CD8-positive, alpha-beta memory T cell (primary cell): ENCODE data around the gene HYAL2. TPM values are rescaled to one million over a fixed set of nuclear protein-coding genes. Genes with fewer than 3 reads are reported as not detected.

ENCODE experiments used
- CTCF ChIA-PET: fragments of 350-600 bp; sonication (Branson Sonifier 250); formaldehyde crosslinking; loops from one replicate; lab custom pipeline; 2021; ENCODE audit warnings: antibody characterized with exemption; lab: Charles Lee
- POLR2A ChIA-PET: fragments of 350-600 bp; sonication (Branson Sonifier 250); formaldehyde crosslinking; loops from one replicate; lab custom pipeline; 2021; ENCODE audit warnings: antibody characterized with exemption; lab: Charles Lee
- DNase-seq, 5 donors: peaks; one replicate each; pipeline versions ENCODE4 v3.0.0 to v3.0.0-alpha.2; 2020 to 2022; ENCODE audit warnings: mixed read lengths in 1 of 5
- H3K27ac ChIP-seq: one replicate; pipeline ENCODE4 v1.7.0; 2013; ENCODE audit warnings: low read depth, mild to moderate bottlenecking, low read length, moderate library complexity
- H3K27me3 ChIP-seq: 2 replicates; pipeline ENCODE4 v1.7.0; 2013; ENCODE audit warnings: low read length, mild to moderate bottlenecking; ENCODE audit not compliant: insufficient read depth, poor library complexity, severe bottlenecking
- H3K36me3 ChIP-seq: 2 replicates; pipeline ENCODE4 v1.7.0; 2013; ENCODE audit warnings: mild to moderate bottlenecking, low read length, moderate library complexity; ENCODE audit not compliant: insufficient read depth
- H3K4me1 ChIP-seq: 2 replicates; pipeline ENCODE4 v1.7.0; 2013; ENCODE audit warnings: mild to moderate bottlenecking, low read length, moderate library complexity; ENCODE audit not compliant: insufficient read depth
- H3K4me3 ChIP-seq: 2 replicates; pipeline ENCODE4 v1.7.0; 2013; ENCODE audit warnings: mild to moderate bottlenecking, low read length
- H3K9me3 ChIP-seq: 2 replicates; pipeline ENCODE4 v1.7.0; 2013; ENCODE audit warnings: mild to moderate bottlenecking, low read length
- H3K27ac Mint-ChIP-seq, 8 donors: one replicate each; pipeline ENCODE4 v1.8.0; 2020 to 2021; ENCODE audit warnings: mixed read lengths in 8 of 8, mild to moderate bottlenecking in 6 of 8, inconsistent platforms in 3 of 8, moderate library complexity in 3 of 8
- H3K27me3 Mint-ChIP-seq, 2 donors: one replicate each; pipeline ENCODE4 v1.8.0; 2020 to 2021; ENCODE audit warnings: mixed read lengths in 2 of 2, mild to moderate bottlenecking in 1 of 2, moderate library complexity in 1 of 2
- H3K36me3 Mint-ChIP-seq, 3 donors: one replicate each; pipeline ENCODE4 v1.8.0; 2020 to 2021; ENCODE audit warnings: mixed read lengths in 3 of 3, inconsistent platforms in 1 of 3, mild to moderate bottlenecking in 1 of 3
- H3K4me1 Mint-ChIP-seq, 3 donors: one replicate each; pipeline ENCODE4 v1.8.0; 2020 to 2021; ENCODE audit warnings: mixed read lengths in 3 of 3, inconsistent platforms in 1 of 3, mild to moderate bottlenecking in 1 of 3
- H3K4me3 Mint-ChIP-seq, 7 donors: one replicate each; pipeline ENCODE4 v1.8.0; 2020 to 2021; ENCODE audit warnings: mixed read lengths in 7 of 7, mild to moderate bottlenecking in 6 of 7, moderate library complexity in 4 of 7, inconsistent platforms in 2 of 7
- H3K9me3 Mint-ChIP-seq, 5 donors: one replicate each; pipeline ENCODE4 v1.8.0; 2020 to 2022; ENCODE audit warnings: mixed read lengths in 5 of 5, mild to moderate bottlenecking in 3 of 5, moderate library complexity in 2 of 5, inconsistent platforms in 1 of 5
- polyA plus RNA-seq: library from polyadenylated mRNA; unstranded; fragments of 300-500 nt; fragmentation: Illumina TruSeq; gene quantifications from one replicate; pipeline ENCODE4 v1.2.3, GENCODE V29; 2021
- total RNA-seq, 2 experiments: library from RNA; stranded (reverse); gene quantifications; one replicate each; pipeline ENCODE4 v1.2.3, GENCODE V29; 2021

Gene HYAL2
- total and polyA plus RNA-seq, 3 experiments from 2014 or later = 10.8 to 13.9 (median 13.7) TPM

GRCh38 chr3:50319181-50319893 is 3.2 kb downstream of the HYAL2 start:
- peaks cover 38 to 64% (median 50%) of the 10 kb centered on the region in 3 donors for H3K4me1 Mint-ChIP-seq
- Histone ChIP-seq H3K27ac (no peak overlapping the region), H3K36me3 (no peaks in the 10 kb centered on the region), H3K4me3 (no peak overlapping the region), H3K27me3 (no peaks in the 10 kb centered on the region), H3K4me1 (peaks cover 35% of the 10 kb centered on the region), H3K9me3 (no peaks in the 10 kb centered on the region)
- CTCF ChIA-PET = interaction anchor here (1.1 to 3.1 kb wide), 3 partner anchors 9 to 21 kb away, joined by 3 to 16 read pairs (median 8); partner anchors contain the start of genes HYAL3, NAA80, RASSF1 and TUSC2
- peak overlapping the region; percentile 54 to 94 (median 92) for H3K4me3 Mint-ChIP-seq
- H3K27me3 Mint-ChIP-seq = peaks cover 0 to 3% of the 10 kb centered on the region in 2 donors
- no peaks in the 10 kb centered on the region for H3K9me3 Mint-ChIP-seq
- peaks cover 0 to 3% (median 2%) of the 10 kb centered on the region in 3 donors for H3K36me3 Mint-ChIP-seq
- H3K27ac Mint-ChIP-seq = peak overlapping the region in 5 of 8 donors; percentile 29 to 75 (median 56)
- POLR2A ChIA-PET = interaction anchor here (1.3 to 5.2 kb wide), 2 partner anchors 20 to 27 kb away, joined by 4 to 31 read pairs; partner anchors contain the start of genes HYAL3, IFRD2 and NAA80
- no peak for DNase-seq

- H3K9me3 Mint-ChIP-seq = no peaks in the 10 kb centered on the region
- H3K27ac Mint-ChIP-seq = peak overlapping the region in 3 of 8 donors; percentile 43 to 75 (median 57)
- Histone ChIP-seq H3K4me3 (no peak overlapping the region), H3K27me3 (no peaks in the 10 kb centered on the region), H3K4me1 (peaks cover 35% of the 10 kb centered on the region), H3K36me3 (no peaks in the 10 kb centered on the region), H3K27ac (no peak overlapping the region), H3K9me3 (no peaks in the 10 kb centered on the region)
- H3K27me3 Mint-ChIP-seq = peaks cover 0 to 2% of the 10 kb centered on the region in 2 donors
- peaks cover 0 to 3% (median 2%) of the 10 kb centered on the region in 3 donors for H3K36me3 Mint-ChIP-seq
- H3K4me1 Mint-ChIP-seq = peaks cover 41 to 67% (median 57%) of the 10 kb centered on the region in 3 donors
- ChIA-PET CTCF (interaction anchor here (2.0 to 3.1 kb wide), 4 partner anchors 10 to 20 kb away, joined by 4 to 16 read pairs (median 8); partner anchors contain the start of genes HYAL3, NAA80 and TUSC2), POLR2A (interaction anchor here (1.3 to 5.2 kb wide), 2 partner anchors 20 to 26 kb away, joined by 4 to 31 read pairs; partner anchors contain the start of genes HYAL3, IFRD2 and NAA80)
- H3K4me3 Mint-ChIP-seq = peak overlapping the region in 6 of 7 donors; percentile 14 to 38 (median 31)
- DNase-seq = no peak
These were observed 3.9 kb downstream of the HYAL2 start for GRCh38 chr3:50318615-50319014.

- peaks cover 35% of the 10 kb centered on the region for H3K4me1 ChIP-seq
- Mint-ChIP-seq H3K9me3 (no peaks in the 10 kb centered on the region), H3K27me3 (peaks cover 0 to 2% of the 10 kb centered on the region in 2 donors), H3K36me3 (peaks cover 0 to 3% (median 2%) of the 10 kb centered on the region in 3 donors), H3K4me1 (peaks cover 41 to 66% (median 58%) of the 10 kb centered on the region in 3 donors), H3K27ac (peak overlapping the region in 2 of 8 donors; percentile 24 to 43), H3K4me3 (peak overlapping the region in 2 of 7 donors; percentile 25 to 37)
- CTCF ChIA-PET = interaction anchor here (1.0 to 3.1 kb wide), 6 partner anchors 12 to 72 kb away, joined by 3 to 16 read pairs (median 5); partner anchors contain the start of genes HYAL3 and NAA80
- H3K36me3 ChIP-seq = no peaks in the 10 kb centered on the region
- H3K9me3 ChIP-seq = no peaks in the 10 kb centered on the region
- H3K4me3 ChIP-seq = no peak overlapping the region
- POLR2A ChIA-PET = interaction anchor here (0.6 to 5.2 kb wide), 3 partner anchors 9 to 26 kb away, joined by 4 to 31 read pairs (median 4); partner anchors contain the start of genes HYAL3, IFRD2 and NAA80
- no peak overlapping the region for H3K27ac ChIP-seq
- no peak for DNase-seq
- no peaks in the 10 kb centered on the region for H3K27me3 ChIP-seq
These were observed 4.4 kb downstream of the HYAL2 start for GRCh38 chr3:50318163-50318562.

- Mint-ChIP-seq H3K4me1 (peaks cover 41 to 64% (median 58%) of the 10 kb centered on the region in 3 donors), H3K36me3 (peaks cover 0 to 3% (median 2%) of the 10 kb centered on the region in 3 donors), H3K9me3 (no peaks in the 10 kb centered on the region), H3K27me3 (peaks cover 0 to 2% of the 10 kb centered on the region in 2 donors), H3K27ac (peak overlapping the region; percentile 67 to 98 (median 94)), H3K4me3 (peak overlapping the region; percentile 4 to 92 (median 84))
- Histone ChIP-seq H3K4me3 (no peak overlapping the region), H3K27ac (peak overlapping the region; percentile 43), H3K4me1 (peaks cover 35% of the 10 kb centered on the region), H3K9me3 (no peaks in the 10 kb centered on the region), H3K27me3 (no peaks in the 10 kb centered on the region), H3K36me3 (no peaks in the 10 kb centered on the region)
- CTCF ChIA-PET = interaction anchor here (1.0 to 3.1 kb wide), 7 partner anchors 13 to 71 kb away, joined by 3 to 16 read pairs (median 4); partner anchors contain the start of genes HYAL3 and NAA80
- no peak for DNase-seq
- POLR2A ChIA-PET = interaction anchor here (0.6 to 5.2 kb wide), 6 partner anchors 11 to 25 kb away, joined by 3 to 31 read pairs (median 10); partner anchors contain the start of genes HYAL3, IFRD2 and NAA80
These were observed 5.2 kb downstream of the HYAL2 start for GRCh38 chr3:50317300-50317699.

GRCh38 chr3:50316657-50317242 is 5.8 kb downstream of the HYAL2 start:
- H3K4me1 ChIP-seq = peaks cover 31% of the 10 kb centered on the region
- Mint-ChIP-seq H3K9me3 (no peaks in the 10 kb centered on the region), H3K27ac (peak overlapping the region; percentile 67 to 98 (median 94)), H3K4me3 (peak overlapping the region; percentile 4 to 92 (median 84)), H3K27me3 (peaks cover 0 to 2% of the 10 kb centered on the region in 2 donors), H3K36me3 (peaks cover 0 to 3% (median 2%) of the 10 kb centered on the region in 3 donors), H3K4me1 (peaks cover 41 to 64% (median 58%) of the 10 kb centered on the region in 3 donors)
- no peaks in the 10 kb centered on the region for H3K9me3 ChIP-seq
- H3K36me3 ChIP-seq = no peaks in the 10 kb centered on the region
- H3K4me3 ChIP-seq = no peak overlapping the region
- H3K27me3 ChIP-seq = no peaks in the 10 kb centered on the region
- peak overlapping the region; percentile 43 for H3K27ac ChIP-seq
- POLR2A ChIA-PET = interaction anchor here (0.6 to 5.2 kb wide), 6 partner anchors 12 to 24 kb away, joined by 3 to 31 read pairs (median 10); partner anchors contain the start of genes HYAL3, IFRD2 and NAA80
- DNase-seq = peak in 4 of 5 donors; percentile 64 to 90 (median 74)
- CTCF ChIA-PET = interaction anchor here (0.6 to 3.1 kb wide), 7 partner anchors 11 to 70 kb away, joined by 3 to 16 read pairs (median 4); partner anchors contain the start of genes HYAL3 and NAA80

GRCh38 chr3:50314816-50315215 is 7.7 kb downstream of the HYAL2 start:
- POLR2A ChIA-PET = interaction anchor here (5.2 kb wide), 1 partner anchor 16 kb away, joined by 31 read pairs; the partner anchor contains the start of genes HYAL3 and NAA80
- H3K4me3 Mint-ChIP-seq = no peak overlapping the region

GRCh38 chr3:50314342-50314741 is 8.2 kb downstream of the HYAL2 start:
- no peak for DNase-seq
- Histone ChIP-seq H3K4me1 (peaks cover 16% of the 10 kb centered on the region), H3K27me3 (no peaks in the 10 kb centered on the region), H3K27ac (no peak overlapping the region), H3K36me3 (no peaks in the 10 kb centered on the region), H3K4me3 (no peak overlapping the region), H3K9me3 (no peaks in the 10 kb centered on the region)
- ChIA-PET POLR2A (no interaction called here), CTCF (interaction anchor here (1.5 to 3.0 kb wide), 2 partner anchors 10 to 15 kb away, joined by 6 to 13 read pairs; partner anchors contain the start of genes HYAL3 and NAA80)
- Mint-ChIP-seq H3K27me3 (peaks cover 0 to 2% of the 10 kb centered on the region in 2 donors), H3K27ac (peak overlapping the region in 3 of 8 donors; percentile 12 to 52 (median 23)), H3K4me3 (peak overlapping the region in 1 of 7 donors; percentile 50), H3K4me1 (peaks cover 28 to 49% (median 44%) of the 10 kb centered on the region in 3 donors), H3K9me3 (no peaks in the 10 kb centered on the region), H3K36me3 (peaks cover 0 to 3% (median 2%) of the 10 kb centered on the region in 3 donors)

More at GRCh38 chr3:50314816-50315215, 7.7 kb downstream of the HYAL2 start:
- CTCF ChIA-PET = interaction anchor here (1.2 to 3.0 kb wide), 3 partner anchors 10 to 16 kb away, joined by 3 to 13 read pairs (median 6); partner anchors contain the start of genes HYAL3 and NAA80
- Mint-ChIP-seq H3K36me3 (peaks cover 0 to 2% (median 2%) of the 10 kb centered on the region in 3 donors), H3K27me3 (peaks cover 0 to 2% of the 10 kb centered on the region in 2 donors), H3K9me3 (no peaks in the 10 kb centered on the region), H3K4me1 (peaks cover 32 to 54% (median 48%) of the 10 kb centered on the region in 3 donors), H3K27ac (peak overlapping the region in 6 of 8 donors; percentile 56 to 87 (median 82))
- DNase-seq = no peak
- H3K36me3 ChIP-seq = no peaks in the 10 kb centered on the region
- no peaks in the 10 kb centered on the region for H3K9me3 ChIP-seq
- H3K27me3 ChIP-seq = no peaks in the 10 kb centered on the region
- H3K27ac ChIP-seq = no peak overlapping the region
- H3K4me1 ChIP-seq = peaks cover 20% of the 10 kb centered on the region
- no peak overlapping the region for H3K4me3 ChIP-seq
